DMS79 treated with DMSO at 0.1 percent for 48 hours (cell line): ENCODE data around the gene PACRG.

Source experiments
- DNase-seq: peaks from one replicate; lab custom pipeline; 2025; lab: John Stamatoyannopoulos, UW

The PACRG gene

GRCh38 chr6:163200694-163201093, 472.9 kb downstream of the PACRG start:
- no peak for DNase-seq

GRCh38 chr6:163201855-163202254, 474.1 kb downstream of the PACRG start:
- no peak for DNase-seq

GRCh38 chr6:163206196-163206595, 478.4 kb downstream of the PACRG start:
- DNase-seq: no peak

- DNase-seq: no peak
These were observed 479.9 kb downstream of the PACRG start for GRCh38 chr6:163207431-163208383.

- no peak for DNase-seq
These were observed 481.2 kb downstream of the PACRG start for GRCh38 chr6:163209005-163209404.

GRCh38 chr6:163212123-163212522, 484.3 kb downstream of the PACRG start:
- DNase-seq: no peak

- no peak for DNase-seq
These were observed 486.5 kb downstream of the PACRG start for GRCh38 chr6:163214259-163214658.

GRCh38 chr6:163218361-163218894, 490.7 kb downstream of the PACRG start:
- no peak for DNase-seq

GRCh38 chr6:163226181-163226835, 498.5 kb downstream of the PACRG start:
- no peak for DNase-seq

GRCh38 chr6:163226836-163227485, 499.2 kb downstream of the PACRG start:
- DNase-seq: no peak

- DNase-seq: no peak
These were observed 500.3 kb downstream of the PACRG start for GRCh38 chr6:163228041-163228440.

GRCh38 chr6:163229050-163229449, 501.3 kb downstream of the PACRG start:
- DNase-seq: no peak

- no peak for DNase-seq
These were observed 503.1 kb downstream of the PACRG start for GRCh38 chr6:163230901-163231300.

- no peak for DNase-seq
These were observed 503.7 kb downstream of the PACRG start for GRCh38 chr6:163231356-163232014.

GRCh38 chr6:163232015-163232523, 504.3 kb downstream of the PACRG start:
- DNase-seq: no peak

- no peak for DNase-seq
These were observed 504.9 kb downstream of the PACRG start for GRCh38 chr6:163232649-163233048.

GRCh38 chr6:163237110-163237509, 509.3 kb downstream of the PACRG start:
- no peak for DNase-seq

- DNase-seq: no peak
These were observed 512.0 kb downstream of the PACRG start for GRCh38 chr6:163239572-163240340.

- DNase-seq: no peak
These were observed 512.8 kb downstream of the PACRG start for GRCh38 chr6:163240556-163240955.

GRCh38 chr6:163241683-163242082, 513.9 kb downstream of the PACRG start:
- no peak for DNase-seq

GRCh38 chr6:163243083-163243482, 515.3 kb downstream of the PACRG start:
- DNase-seq: no peak
